ENCODE measurements around the gene CNTN4. TPM values are rescaled to one million over a fixed set of nuclear protein-coding genes. Genes with fewer than 3 reads are reported as not detected.
"Not testable (repeated sequence)": the region's sequence is repeated elsewhere in the genome, so short reads cannot be mapped to it uniquely, and the experiment has no call there.

CNTN4 gene
- total and polyA plus RNA-seq, 4 donors = 1.2 to 3.8 (median 2.6) TPM

GRCh38 chr3:2908693-2909351, 810.2 kb downstream of the CNTN4 start:
- TF ChIP-seq, protein P1, sequence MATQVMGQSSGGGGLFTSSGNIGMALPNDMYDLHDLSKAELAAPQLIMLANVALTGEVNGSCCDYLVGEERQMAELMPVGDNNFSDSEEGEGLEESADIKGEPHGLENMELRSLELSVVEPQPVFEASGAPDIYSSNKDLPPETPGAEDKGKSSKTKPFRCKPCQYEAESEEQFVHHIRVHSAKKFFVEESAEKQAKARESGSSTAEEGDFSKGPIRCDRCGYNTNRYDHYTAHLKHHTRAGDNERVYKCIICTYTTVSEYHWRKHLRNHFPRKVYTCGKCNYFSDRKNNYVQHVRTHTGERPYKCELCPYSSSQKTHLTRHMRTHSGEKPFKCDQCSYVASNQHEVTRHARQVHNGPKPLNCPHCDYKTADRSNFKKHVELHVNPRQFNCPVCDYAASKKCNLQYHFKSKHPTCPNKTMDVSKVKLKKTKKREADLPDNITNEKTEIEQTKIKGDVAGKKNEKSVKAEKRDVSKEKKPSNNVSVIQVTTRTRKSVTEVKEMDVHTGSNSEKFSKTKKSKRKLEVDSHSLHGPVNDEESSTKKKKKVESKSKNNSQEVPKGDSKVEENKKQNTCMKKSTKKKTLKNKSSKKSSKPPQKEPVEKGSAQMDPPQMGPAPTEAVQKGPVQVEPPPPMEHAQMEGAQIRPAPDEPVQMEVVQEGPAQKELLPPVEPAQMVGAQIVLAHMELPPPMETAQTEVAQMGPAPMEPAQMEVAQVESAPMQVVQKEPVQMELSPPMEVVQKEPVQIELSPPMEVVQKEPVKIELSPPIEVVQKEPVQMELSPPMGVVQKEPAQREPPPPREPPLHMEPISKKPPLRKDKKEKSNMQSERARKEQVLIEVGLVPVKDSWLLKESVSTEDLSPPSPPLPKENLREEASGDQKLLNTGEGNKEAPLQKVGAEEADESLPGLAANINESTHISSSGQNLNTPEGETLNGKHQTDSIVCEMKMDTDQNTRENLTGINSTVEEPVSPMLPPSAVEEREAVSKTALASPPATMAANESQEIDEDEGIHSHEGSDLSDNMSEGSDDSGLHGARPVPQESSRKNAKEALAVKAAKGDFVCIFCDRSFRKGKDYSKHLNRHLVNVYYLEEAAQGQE (IDR thresholded peaks at IDR 0.05) = no peak
- TF ChIP-seq, protein P2, sequence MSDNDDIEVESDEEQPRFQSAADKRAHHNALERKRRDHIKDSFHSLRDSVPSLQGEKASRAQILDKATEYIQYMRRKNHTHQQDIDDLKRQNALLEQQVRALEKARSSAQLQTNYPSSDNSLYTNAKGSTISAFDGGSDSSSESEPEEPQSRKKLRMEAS (IDR thresholded peaks at IDR 0.05) = no peak
- TF ChIP-seq ATF3 (IDR thresholded peaks at IDR 0.05) = no peak
- TF ChIP-seq HNF4A (conservative IDR thresholded peaks at IDR 0.05) = peak in 1 of 2 donors; percentile 37
- TF ChIP-seq RXRA (IDR thresholded peaks at IDR 0.05) = peak in 1 of 2 donors; percentile 35
- TF ChIP-seq, protein P3, sequence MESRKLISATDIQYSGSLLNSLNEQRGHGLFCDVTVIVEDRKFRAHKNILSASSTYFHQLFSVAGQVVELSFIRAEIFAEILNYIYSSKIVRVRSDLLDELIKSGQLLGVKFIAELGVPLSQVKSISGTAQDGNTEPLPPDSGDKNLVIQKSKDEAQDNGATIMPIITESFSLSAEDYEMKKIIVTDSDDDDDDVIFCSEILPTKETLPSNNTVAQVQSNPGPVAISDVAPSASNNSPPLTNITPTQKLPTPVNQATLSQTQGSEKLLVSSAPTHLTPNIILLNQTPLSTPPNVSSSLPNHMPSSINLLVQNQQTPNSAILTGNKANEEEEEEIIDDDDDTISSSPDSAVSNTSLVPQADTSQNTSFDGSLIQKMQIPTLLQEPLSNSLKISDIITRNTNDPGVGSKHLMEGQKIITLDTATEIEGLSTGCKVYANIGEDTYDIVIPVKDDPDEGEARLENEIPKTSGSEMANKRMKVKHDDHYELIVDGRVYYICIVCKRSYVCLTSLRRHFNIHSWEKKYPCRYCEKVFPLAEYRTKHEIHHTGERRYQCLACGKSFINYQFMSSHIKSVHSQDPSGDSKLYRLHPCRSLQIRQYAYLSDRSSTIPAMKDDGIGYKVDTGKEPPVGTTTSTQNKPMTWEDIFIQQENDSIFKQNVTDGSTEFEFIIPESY (IDR thresholded peaks at IDR 0.05) = no peak
- Histone ChIP-seq H3K27me3 (ENCODE audit: control insufficient read depth in 4 of 4, insufficient read depth in 4 of 4, low read length in 3 of 4) (no peaks in the 10 kb centered on the region), H3K9me3 (ENCODE audit: control insufficient read depth in 4 of 4, low read length in 3 of 4) (no peaks in the 10 kb centered on the region), H3K4me3 (ENCODE audit: low read depth in 1 of 3, low read length in 3 of 3) (no peak overlapping the region), H3K27ac (ENCODE audit: low read depth in 1 of 2, low read length in 2 of 2) (no peak overlapping the region), H3K36me3 (ENCODE audit: control insufficient read depth in 4 of 4, insufficient read depth in 3 of 4, low read depth in 1 of 4, low read length in 3 of 4) (no peaks in the 10 kb centered on the region), H3K9ac (ENCODE audit: low read depth in 1 of 2, low read length in 2 of 2) (no peak overlapping the region), H3K4me1 (ENCODE audit: control insufficient read depth in 4 of 4, insufficient read depth in 4 of 4, low read length in 3 of 4) (no peaks in the 10 kb centered on the region)
- no peak for DNase-seq (ENCODE audit: low spot score)
- WGBS = 55% methylated on average over 5 of the region's 5 CpGs

DNA sequence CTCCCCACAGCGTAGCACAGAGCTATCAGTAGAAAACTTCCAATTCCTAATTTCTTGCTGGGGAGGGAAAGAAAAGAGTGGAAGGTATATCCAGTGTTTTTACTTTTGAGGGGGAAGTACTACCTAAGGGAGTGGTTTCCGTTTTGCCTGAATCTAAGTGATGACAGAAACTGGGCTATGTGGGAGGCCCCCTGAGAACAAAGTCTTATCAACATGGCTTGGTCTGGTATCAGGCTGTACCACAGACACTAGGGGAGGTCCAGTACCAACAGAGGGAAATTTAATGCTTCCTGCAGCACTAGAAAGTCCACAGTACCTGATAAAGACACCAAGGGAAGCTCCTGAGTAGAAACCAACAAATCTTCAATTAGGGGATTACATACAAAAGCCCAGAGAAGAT, 812.3 kb downstream of the CNTN4 start:
- H3K27ac ChIP-seq (ENCODE audit: low read depth in 1 of 2, low read length in 2 of 2) = no peak overlapping the region
- 92% methylated on average over 2 of the region's 2 CpGs for WGBS
- no peaks in the 10 kb centered on the region for H3K9me3 ChIP-seq (ENCODE audit: control insufficient read depth in 4 of 4, low read length in 3 of 4)
- H3K27me3 ChIP-seq (ENCODE audit: control insufficient read depth in 4 of 4, insufficient read depth in 4 of 4, low read length in 3 of 4) = no peaks in the 10 kb centered on the region
- no peak overlapping the region for H3K9ac ChIP-seq (ENCODE audit: low read depth in 1 of 2, low read length in 2 of 2)
- TF ChIP-seq, protein P2 (IDR thresholded peaks at IDR 0.05) = no peak
- TF ChIP-seq TAF1 (conservative IDR thresholded peaks at IDR 0.05) (no peak), RAD21 (IDR thresholded peaks at IDR 0.05) (no peak)
- no peak overlapping the region for H3K4me3 ChIP-seq (ENCODE audit: low read depth in 1 of 3, low read length in 3 of 3)
- no peak for DNase-seq (ENCODE audit: low spot score)
- no peaks in the 10 kb centered on the region for H3K36me3 ChIP-seq (ENCODE audit: control insufficient read depth in 4 of 4, insufficient read depth in 3 of 4, low read depth in 1 of 4, low read length in 3 of 4)
- H3K4me1 ChIP-seq (ENCODE audit: control insufficient read depth in 4 of 4, insufficient read depth in 4 of 4, low read length in 3 of 4) = no peaks in the 10 kb centered on the region

- Histone ChIP-seq H3K27me3 (ENCODE audit: control insufficient read depth in 4 of 4, insufficient read depth in 4 of 4, low read length in 3 of 4) (no peaks in the 10 kb centered on the region), H3K9ac (ENCODE audit: low read depth in 1 of 2, low read length in 2 of 2) (no peak overlapping the region), H3K9me3 (ENCODE audit: control insufficient read depth in 4 of 4, low read length in 3 of 4) (no peaks in the 10 kb centered on the region), H3K4me1 (ENCODE audit: control insufficient read depth in 4 of 4, insufficient read depth in 4 of 4, low read length in 3 of 4) (no peaks in the 10 kb centered on the region), H3K36me3 (ENCODE audit: control insufficient read depth in 4 of 4, insufficient read depth in 3 of 4, low read depth in 1 of 4, low read length in 3 of 4) (no peaks in the 10 kb centered on the region), H3K27ac (ENCODE audit: low read depth in 1 of 2, low read length in 2 of 2) (no peak overlapping the region), H3K4me3 (ENCODE audit: low read depth in 1 of 3, low read length in 3 of 3) (no peak overlapping the region)
- 43% methylated on average over 3 of the region's 3 CpGs for WGBS
- TF ChIP-seq JUND (IDR thresholded peaks at IDR 0.05) (no peak), RXRA (IDR thresholded peaks at IDR 0.05) (peak in 1 of 2 donors; percentile 37), HNF4A (conservative IDR thresholded peaks at IDR 0.05) (peak in 1 of 2 donors; percentile 29)
- TF ChIP-seq, protein P1 (IDR thresholded peaks at IDR 0.05) = no peak
- DNase-seq (ENCODE audit: low spot score) = no peak
Measured at GRCh38 chr3:2915826-2916225, 817.2 kb downstream of the CNTN4 start.

DNA sequence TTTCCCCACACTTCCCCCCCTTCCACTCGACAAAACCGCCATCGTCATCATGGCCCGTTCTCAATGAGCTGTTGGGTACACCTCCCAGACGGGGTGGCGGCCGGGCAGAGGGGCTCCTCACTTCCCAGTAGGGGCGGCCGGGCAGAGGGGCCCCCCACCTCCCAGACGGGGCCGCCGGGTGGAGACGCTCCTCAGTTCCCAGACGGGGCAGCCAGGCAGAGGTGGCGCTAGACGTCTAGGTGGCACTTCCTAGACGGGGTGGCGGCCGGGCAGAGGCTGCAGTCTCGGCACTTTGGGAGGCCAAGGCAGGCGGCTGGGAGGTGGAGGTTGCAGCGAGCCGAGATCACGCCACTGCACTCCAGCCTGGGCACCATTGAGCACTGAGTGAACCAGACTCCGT, 818.0 kb downstream of the CNTN4 start:
- not testable (repeated sequence) for H3K4me1 ChIP-seq (ENCODE audit: control insufficient read depth in 4 of 4, insufficient read depth in 4 of 4, low read length in 3 of 4); H3K9ac ChIP-seq (ENCODE audit: low read depth in 1 of 2, low read length in 2 of 2); H3K9me3 ChIP-seq (ENCODE audit: control insufficient read depth in 4 of 4, low read length in 3 of 4); H3K36me3 ChIP-seq (ENCODE audit: control insufficient read depth in 4 of 4, insufficient read depth in 3 of 4, low read depth in 1 of 4, low read length in 3 of 4); H3K4me3 ChIP-seq (ENCODE audit: low read depth in 1 of 3, low read length in 3 of 3); DNase-seq (ENCODE audit: low spot score); H3K27ac ChIP-seq (ENCODE audit: low read depth in 1 of 2, low read length in 2 of 2); H3K27me3 ChIP-seq (ENCODE audit: control insufficient read depth in 4 of 4, insufficient read depth in 4 of 4, low read length in 3 of 4)
- WGBS = 90% methylated on average over 17 of the region's 25 CpGs

All from liver (tissue), 9 donors.